NCI-H2029 treated with DMSO at 0.1 percent for 48 hours (cell line): ENCODE data around the gene ZSCAN30.

Experiments
- DNase-seq: peaks from one replicate; lab custom pipeline; 2025; lab: John Stamatoyannopoulos, UW

ZSCAN30 gene

GRCh38 chr18:35290094-35290735 lies at the start of gene ZSCAN30:
TSS of gene ZSCAN30 (minus strand) at chr18:35290229. CDS start at chr18:35264352, 25,877 bp downstream.
- peak; percentile 72 for DNase-seq

DNA sequence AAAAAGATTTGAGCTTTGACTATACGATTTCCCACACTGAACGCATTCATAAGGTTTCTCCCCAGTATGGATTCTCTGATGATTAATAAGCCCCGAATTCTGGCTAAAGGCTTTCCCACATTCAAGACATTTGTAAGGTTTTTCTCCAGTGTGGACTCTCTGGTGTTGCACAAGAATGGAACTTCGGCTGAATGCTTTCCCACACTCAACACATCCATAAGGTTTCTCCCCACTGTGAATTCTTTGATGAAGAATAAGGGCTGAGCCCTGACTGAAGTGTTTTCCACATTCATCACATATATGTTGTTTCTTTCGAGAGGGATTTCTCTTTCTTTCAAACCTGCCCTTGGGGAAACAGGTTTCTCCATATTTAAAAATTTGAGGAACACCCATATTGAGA lies 47.3 kb upstream of the ZSCAN30 start:
- no peak for DNase-seq

GRCh38 chr18:35335866-35336265 lies 45.8 kb upstream of the ZSCAN30 start:
- DNase-seq, result no peak

GRCh38 chr18:35334821-35335220 lies 44.8 kb upstream of the ZSCAN30 start:
- no peak for DNase-seq

DNA sequence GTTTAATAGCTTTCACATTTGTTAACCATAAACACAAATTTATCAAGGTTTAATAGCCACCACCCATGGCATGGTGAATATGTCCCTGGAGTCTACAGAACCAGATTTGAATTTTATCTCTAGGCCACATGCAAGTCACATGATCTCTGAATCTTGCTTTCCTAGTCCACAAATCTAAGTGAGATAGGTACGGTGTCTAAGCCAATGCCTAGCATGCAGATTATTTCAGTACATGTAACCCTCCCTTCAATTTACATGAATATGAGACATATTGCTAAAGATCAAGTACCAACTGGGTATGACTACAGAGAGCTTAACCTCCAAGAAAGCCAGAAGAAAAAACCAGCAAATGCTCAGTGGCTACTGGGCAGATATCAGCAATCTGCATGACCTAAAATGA lies 44.2 kb upstream of the ZSCAN30 start:
- DNase-seq, result no peak

DNA sequence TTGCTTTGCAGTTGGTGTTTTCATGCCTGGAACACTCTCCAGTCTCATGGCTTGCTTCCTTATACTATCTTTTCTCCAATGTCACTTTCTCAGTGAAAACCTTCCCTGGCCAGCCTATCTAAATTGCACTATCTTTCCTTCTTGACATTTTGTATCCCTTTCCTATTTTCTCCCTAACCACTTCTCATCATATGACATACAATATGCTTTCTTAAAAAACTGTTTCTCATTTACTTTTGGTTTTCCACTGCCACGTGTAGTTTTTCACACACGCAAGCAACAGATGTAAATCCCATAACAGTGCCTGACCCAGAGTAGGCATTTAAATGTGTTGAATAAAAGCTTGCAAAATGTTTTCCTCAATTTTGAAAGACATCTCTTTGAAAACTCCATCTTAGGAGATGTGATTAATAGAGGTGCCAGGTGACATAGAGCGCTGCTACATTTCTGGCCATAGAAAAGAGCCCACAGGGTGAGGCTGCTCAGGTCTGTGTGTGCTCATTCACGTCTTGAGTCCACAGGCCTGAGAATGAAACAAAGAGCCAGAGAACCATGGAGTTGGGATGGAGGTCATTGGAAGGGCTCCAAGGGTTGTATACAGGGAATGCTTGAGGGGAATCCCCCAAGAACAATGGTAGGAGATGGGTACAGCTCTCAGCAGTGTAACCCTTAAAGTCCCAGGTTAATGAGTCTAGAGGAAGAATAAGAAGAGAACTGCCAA lies 41.5 kb upstream of the ZSCAN30 start:
- no peak for DNase-seq

DNA sequence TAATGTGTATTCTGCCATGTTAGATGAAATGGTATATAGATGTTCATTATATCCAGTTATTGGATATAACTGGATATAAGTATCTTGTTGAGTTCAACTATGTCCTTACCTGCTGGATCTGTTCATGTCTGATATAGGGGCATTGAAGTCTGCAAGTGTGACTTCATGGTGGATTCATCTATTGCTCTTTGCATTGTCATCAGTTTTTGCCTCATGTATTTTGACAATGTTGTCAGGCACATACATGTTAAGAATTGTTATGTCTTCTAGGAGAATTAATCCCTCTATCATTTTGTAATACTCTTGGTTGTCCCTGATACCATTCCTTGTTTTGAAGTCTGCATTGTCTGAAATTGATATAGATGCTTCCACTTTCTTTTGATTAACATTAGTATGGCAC lies 38.8 kb upstream of the ZSCAN30 start:
- DNase-seq, result no peak

- no peak for DNase-seq
Observed at GRCh38 chr18:35326695-35327387, 36.8 kb upstream of the ZSCAN30 start.

GRCh38 chr18:35324926-35325655 lies 35.1 kb upstream of the ZSCAN30 start:
- no peak for DNase-seq

- DNase-seq, result no peak
Observed at GRCh38 chr18:35322486-35323458, 32.7 kb upstream of the ZSCAN30 start.

GRCh38 chr18:35311496-35311895 lies 21.5 kb upstream of the ZSCAN30 start:
- DNase-seq, result no peak

DNA sequence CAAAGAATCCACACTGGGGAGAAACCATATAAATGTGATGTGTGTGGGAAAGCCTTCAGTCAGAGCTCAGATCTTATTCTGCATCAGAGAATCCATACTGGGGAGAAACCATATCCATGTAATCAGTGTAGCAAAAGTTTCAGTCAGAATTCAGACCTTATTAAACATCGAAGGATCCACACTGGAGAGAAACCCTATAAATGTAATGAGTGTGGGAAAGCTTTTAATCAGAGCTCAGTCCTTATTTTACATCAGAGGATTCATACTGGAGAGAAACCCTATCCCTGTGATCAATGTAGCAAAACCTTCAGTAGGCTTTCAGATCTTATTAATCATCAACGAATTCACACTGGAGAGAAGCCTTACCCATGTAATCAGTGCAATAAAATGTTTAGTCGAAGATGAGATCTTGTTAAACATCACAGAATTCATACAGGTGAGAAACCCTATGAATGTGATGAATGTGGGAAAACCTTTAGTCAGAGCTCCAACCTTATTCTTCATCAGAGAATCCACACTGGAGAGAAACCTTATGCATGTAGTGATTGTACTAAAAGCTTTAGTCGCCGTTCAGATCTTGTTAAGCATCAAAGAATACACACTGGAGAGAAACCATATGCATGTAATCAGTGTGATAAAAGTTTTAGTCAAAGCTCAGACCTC lies 16.7 kb upstream of the ZSCAN30 start:
- DNase-seq, result no peak

GRCh38 chr18:35303610-35304009 lies 13.6 kb upstream of the ZSCAN30 start:
- no peak for DNase-seq

DNA sequence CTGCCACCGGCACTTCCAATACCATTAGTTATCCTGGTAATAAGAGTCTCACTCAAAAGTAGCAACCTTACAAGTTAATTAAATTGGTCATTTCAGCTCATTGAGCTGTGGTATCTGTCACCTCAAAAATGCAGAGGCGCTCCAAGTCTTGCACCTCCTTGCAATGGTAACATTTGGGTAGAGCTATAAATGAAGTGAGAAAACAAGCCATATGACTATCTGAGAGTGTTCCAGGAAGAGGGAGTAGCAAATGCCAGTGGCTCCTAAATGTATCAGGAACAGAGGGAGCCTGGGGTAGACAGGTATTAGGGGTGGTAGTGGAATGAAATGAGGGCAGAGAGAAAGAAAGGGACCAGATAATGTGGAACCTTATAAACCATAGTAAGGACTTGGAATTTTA lies 6.0 kb upstream of the ZSCAN30 start:
- DNase-seq, result no peak

- DNase-seq, result no peak
Observed at GRCh38 chr18:35291166-35291565, 1.1 kb upstream of the ZSCAN30 start.

DNA sequence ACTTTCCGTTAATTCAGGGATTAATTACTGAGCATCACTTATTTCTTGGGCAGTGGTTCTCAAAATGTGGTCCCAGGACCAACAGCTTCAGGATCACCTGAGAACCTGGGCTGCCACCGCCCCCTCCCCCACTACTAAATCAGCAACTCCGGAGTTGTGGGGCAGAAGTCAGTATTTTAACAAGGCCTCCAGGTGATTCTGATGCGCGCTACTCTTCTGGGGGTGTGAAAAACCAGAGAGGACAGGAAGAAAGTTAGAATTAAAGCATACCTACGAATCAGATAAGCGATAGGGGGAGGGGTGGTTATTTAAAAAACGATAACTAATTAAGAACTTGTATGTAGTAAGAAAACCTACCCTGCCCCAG lies 319 bp downstream of the ZSCAN30 start:
- no peak for DNase-seq

DNA sequence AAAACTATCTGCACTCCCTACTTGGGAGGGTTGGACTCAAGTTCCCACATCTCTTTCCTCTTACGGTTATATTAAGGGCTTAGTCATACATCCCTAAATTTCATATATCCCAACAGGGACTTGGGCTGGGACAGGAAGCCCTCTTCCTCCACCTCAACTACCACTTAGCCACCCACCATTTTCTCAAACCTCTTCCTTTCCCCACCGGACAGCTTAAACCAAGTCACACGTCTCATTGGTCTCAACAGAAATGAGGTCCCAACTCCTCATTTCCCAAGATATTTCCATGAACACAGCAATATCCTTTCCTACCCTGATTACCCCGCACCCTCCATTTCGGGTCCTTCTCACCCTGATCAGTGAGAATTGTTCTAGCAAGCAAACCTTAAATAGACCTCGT lies 736 bp downstream of the ZSCAN30 start:
- DNase-seq, result no peak

- no peak for DNase-seq
Observed at GRCh38 chr18:35284841-35285240, 5.2 kb downstream of the ZSCAN30 start.

- DNase-seq, result no peak
Observed at GRCh38 chr18:35283923-35284794, 5.9 kb downstream of the ZSCAN30 start.

GRCh38 chr18:35282353-35282752 lies 7.7 kb downstream of the ZSCAN30 start:
- DNase-seq, result no peak
